ENCODE results near the gene ASXL2. TPM values are rescaled to one million over a fixed set of nuclear protein-coding genes. Genes with fewer than 3 reads are reported as not detected.

ASXL2 gene
- total RNA-seq, 6 experiments from 2014 or later = 9.1 to 13.4 (median 12.0) TPM

DNA sequence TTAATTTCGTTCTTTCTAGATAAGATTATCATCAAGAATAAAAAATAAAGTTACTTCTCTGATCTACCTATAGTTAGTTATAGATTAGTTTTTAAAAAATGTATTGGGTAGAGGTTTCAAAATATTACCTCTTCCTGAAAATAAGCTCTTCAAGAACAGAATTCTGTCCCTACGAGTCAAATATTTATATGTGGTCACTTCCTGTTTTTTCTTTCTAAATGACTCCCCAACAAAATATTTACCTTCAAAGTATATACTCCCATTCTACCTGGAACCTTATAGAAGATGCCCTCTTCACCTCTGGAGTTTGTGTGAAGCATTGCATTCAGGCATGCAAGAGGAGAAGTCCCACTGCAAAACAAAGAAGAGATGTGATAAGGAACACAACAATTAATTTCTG is 72.3 kb downstream of the ASXL2 start:
- DNase-seq (no peak), ATAC-seq (no peak)
- Histone ChIP-seq H3K27me3 (no peaks in the 10 kb centered on the region), H3K9me3 (no peaks in the 10 kb centered on the region), H3K27ac (no peak overlapping the region), H3K4me3 (no peak overlapping the region), H3K4me1 (peaks cover 0 to 26% (median 13%) of the 10 kb centered on the region in 4 donors), H3K36me3 (peaks cover 0 to 9% (median 0%) of the 10 kb centered on the region in 4 donors)
- TF ChIP-seq CTCF (IDR thresholded peaks at IDR 0.05) (no peak), POLR2A (IDR thresholded peaks at IDR 0.05) (no peak)
- intact Hi-C loops (cut with DNase I) = no loop called here
- WGBS (ENCODE audit: insufficient coverage, low coverage, low lambda C conversion rate, missing lambda C conversion rate) = 88% methylated on average over 2 of the region's 2 CpGs

DNA sequence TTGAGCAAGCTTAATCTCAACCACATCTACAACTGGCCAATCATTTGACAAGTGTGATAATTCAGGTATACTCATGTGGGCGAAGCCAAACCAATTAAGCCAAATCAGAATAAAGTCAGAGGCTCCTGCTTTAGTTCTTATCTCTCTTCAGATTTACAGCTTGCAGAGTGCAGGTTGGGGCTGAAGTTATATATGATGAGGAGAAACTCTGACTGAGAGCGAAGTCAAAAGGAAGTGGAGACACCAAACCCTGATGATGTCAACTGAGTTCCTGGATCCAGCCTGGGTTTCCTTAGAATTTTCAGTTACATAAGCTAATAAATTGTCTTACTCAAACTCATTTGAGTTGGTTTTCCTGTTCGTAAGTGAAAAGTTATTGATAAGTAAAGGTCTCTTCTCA is 73.9 kb downstream of the ASXL2 start:
- Histone ChIP-seq H3K27me3 (no peaks in the 10 kb centered on the region), H3K4me3 (no peak overlapping the region), H3K27ac (no peak overlapping the region), H3K9me3 (no peaks in the 10 kb centered on the region), H3K36me3 (peaks cover 0 to 9% (median 0%) of the 10 kb centered on the region in 4 donors), H3K4me1 (peaks cover 0 to 18% (median 9%) of the 10 kb centered on the region in 4 donors)
- intact Hi-C loops (cut with DNase I) = no loop called here
- no peak for ATAC-seq
- 87% methylated on average over 3 of the region's 3 CpGs for WGBS (ENCODE audit: insufficient coverage, low coverage, low lambda C conversion rate, missing lambda C conversion rate)
- DNase-seq = no peak
- TF ChIP-seq POLR2A (IDR thresholded peaks at IDR 0.05) (no peak), CTCF (IDR thresholded peaks at IDR 0.05) (no peak)

- Histone ChIP-seq H3K27ac (no peak overlapping the region), H3K27me3 (no peaks in the 10 kb centered on the region), H3K36me3 (peaks cover 0 to 3% (median 0%) of the 10 kb centered on the region in 4 donors), H3K9me3 (no peaks in the 10 kb centered on the region), H3K4me3 (no peak overlapping the region), H3K4me1 (peaks cover 0 to 34% (median 7%) of the 10 kb centered on the region in 4 donors)
- ATAC-seq (peak; percentile 22 to 63 (median 46)), DNase-seq (no peak)
- no peak for TF ChIP-seq CTCF (IDR thresholded peaks at IDR 0.05)
- no peak for TF ChIP-seq POLR2A (IDR thresholded peaks at IDR 0.05)
- intact Hi-C loops (cut with DNase I) = no loop called here
- WGBS (ENCODE audit: insufficient coverage, low coverage, low lambda C conversion rate, missing lambda C conversion rate) = 35% methylated on average over 1 of the region's 1 CpG
Observed at GRCh38 chr2:25799301-25799700, 79.0 kb downstream of the ASXL2 start.

DNA sequence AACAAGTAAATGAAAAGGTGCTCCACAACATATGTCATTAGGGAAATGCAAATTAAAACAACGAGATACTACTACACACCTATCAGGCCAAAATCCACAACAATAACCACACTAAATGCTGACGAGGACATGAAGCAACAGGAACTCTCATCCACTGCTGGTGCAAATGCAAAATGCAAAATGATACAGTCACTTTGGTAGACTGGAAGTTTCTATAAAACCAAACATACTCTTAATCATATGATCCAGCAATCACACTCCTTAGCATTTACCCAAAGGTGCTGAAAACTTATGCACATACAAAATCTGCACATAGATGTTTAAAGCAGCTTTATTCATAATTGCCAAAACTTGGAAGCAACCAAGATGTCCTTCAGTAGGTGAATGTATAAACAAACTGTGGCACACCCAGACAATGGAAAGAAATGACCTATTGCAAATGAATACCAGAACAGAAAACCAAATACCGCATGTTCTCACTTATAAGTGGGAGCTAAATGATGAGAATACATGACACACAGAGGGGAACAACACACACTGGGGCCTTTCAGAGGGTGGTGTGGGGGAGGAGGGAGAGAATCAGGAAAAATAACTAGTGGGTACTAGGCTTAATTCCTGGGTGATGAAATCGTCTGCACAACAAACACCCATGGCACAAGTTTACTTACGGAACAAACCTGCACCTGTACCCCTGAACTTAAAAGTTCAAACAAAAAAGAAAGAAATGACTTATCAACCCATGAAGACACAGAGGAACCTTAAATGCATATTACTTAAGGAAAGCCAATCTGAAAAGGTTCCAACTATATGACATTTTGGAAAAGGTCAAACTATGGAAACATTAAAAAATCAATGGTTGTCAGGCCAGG is 80.4 kb downstream of the ASXL2 start:
- H3K36me3 ChIP-seq = no peaks in the 10 kb centered on the region
- WGBS (ENCODE audit: insufficient coverage, low coverage, low lambda C conversion rate, missing lambda C conversion rate) = 75% methylated on average over 5 of the region's 5 CpGs
- no peak for DNase-seq
- intact Hi-C loops (cut with DNase I) = no loop called here
- peaks cover 0 to 42% (median 7%) of the 10 kb centered on the region in 4 donors for H3K4me1 ChIP-seq
- H3K27ac ChIP-seq = peak overlapping the region in 1 of 3 donors; percentile 64
- no peaks in the 10 kb centered on the region for H3K9me3 ChIP-seq
- H3K27me3 ChIP-seq = no peaks in the 10 kb centered on the region
- TF ChIP-seq CTCF (IDR thresholded peaks at IDR 0.05) (no peak), POLR2A (IDR thresholded peaks at IDR 0.05) (no peak)
- H3K4me3 ChIP-seq = no peak overlapping the region
- peak; percentile 18 to 68 (median 44) for ATAC-seq
